Smooth muscle cell (in vitro differentiated cells): ENCODE data around the gene DCLK1. TPM values are rescaled to one million over a fixed set of nuclear protein-coding genes. Genes with fewer than 3 reads are reported as not detected.

ENCODE experiments used
- DNase-seq: peaks from one replicate; lab custom pipeline; 2025; ENCODE audit not compliant: unreplicated experiment; lab: John Stamatoyannopoulos, UW
- H2AFZ ChIP-seq: fragments of 200-600 bp; sonication (generic); 2 replicates; pipeline ENCODE4 v1.6.0; 2016; ENCODE audit warnings: antibody characterized with exemption, low read depth, mild to moderate bottlenecking
- H3F3A ChIP-seq: fragments of 200-600 bp; sonication (generic); 2 replicates; pipeline ENCODE4 v1.6.0; 2017; ENCODE audit warnings: antibody characterized with exemption, low read depth
- H3K27ac ChIP-seq: fragments of 200-600 bp; sonication (generic); 2 replicates; pipeline ENCODE4 v1.5.1; 2016; ENCODE audit warnings: low read depth, mild to moderate bottlenecking
- H3K27me3 ChIP-seq: fragments of 200-600 bp; sonication (generic); 2 replicates; pipeline ENCODE4 v1.6.1; 2016; ENCODE audit warnings: low read depth, mild to moderate bottlenecking
- H3K36me3 ChIP-seq: fragments of 200-600 bp; sonication (generic); 2 replicates; pipeline ENCODE4 v1.5.1; 2016; ENCODE audit warnings: low read depth
- H3K4me1 ChIP-seq: fragments of 200-600 bp; sonication (generic); 2 replicates; pipeline ENCODE4 v1.5.1; 2016; ENCODE audit warnings: low read depth
- H3K4me2 ChIP-seq: fragments of 200-600 bp; sonication (generic); 2 replicates; pipeline ENCODE4 v1.6.0; 2016; ENCODE audit warnings: mild to moderate bottlenecking
- H3K4me3 ChIP-seq: fragments of 200-600 bp; sonication (generic); 2 replicates; pipeline ENCODE4 v1.5.1; 2016; ENCODE audit warnings: mild to moderate bottlenecking
- H3K79me2 ChIP-seq: fragments of 200-600 bp; sonication (generic); 2 replicates; pipeline ENCODE4 v1.6.0; 2016; ENCODE audit warnings: low read depth, mild to moderate bottlenecking
- H3K9ac ChIP-seq: fragments of 200-600 bp; sonication (generic); 2 replicates; pipeline ENCODE4 v1.6.0; 2016; ENCODE audit warnings: low read depth
- H3K9me3 ChIP-seq: fragments of 200-600 bp; sonication (generic); replicated peaks from 2 replicates; pipeline ENCODE4 v1.5.1; 2016; ENCODE audit warnings: low read depth
- H4K20me1 ChIP-seq: fragments of 200-600 bp; sonication (generic); 2 replicates; pipeline ENCODE4 v1.6.0; 2016; ENCODE audit warnings: low read depth
- CTCF ChIP-seq: fragments of 200-600 bp; sonication (generic); IDR thresholded peaks from 2 replicates; pipeline ENCODE4 v1.5.1; 2017; ENCODE audit warnings: borderline replicate concordance, mild to moderate bottlenecking, antibody characterized with exemption; ENCODE audit not compliant: insufficient read depth, poor library complexity, severe bottlenecking
- WGBS: methylation state at CpG from one replicate; pipeline ENCODE4 v1.1.7; 2016; ENCODE audit warnings: low lambda C conversion rate; 5-methylcytosine and 5-hydroxymethylcytosine counted together
- polyA plus RNA-seq: library from polyadenylated mRNA; unstranded; fragments of >200 nt; fragmentation: Nextera tagmentation; extraction: Ambion mirVana; gene quantifications from 2 replicates; pipeline ENCODE4 v1.2.1, GENCODE V29; 2016
- total RNA-seq: library from RNA; depleted of rRNA; stranded (reverse); fragments of >200 nt; gene quantifications from 2 replicates; pipeline ENCODE4 v1.2.3, GENCODE V29; 2014

The DCLK1 gene
- total and polyA plus RNA-seq, 2 experiments from 2014 or later, result 0.72 TPM; not detected in 1

GRCh38 chr13:36033035-36033434 lies 98.1 kb downstream of the DCLK1 start:
- H3F3A ChIP-seq, result peaks cover 3% of the 10 kb centered on the region
- no peak overlapping the region for H3K4me2 ChIP-seq
- TF ChIP-seq CTCF, result no peak
- no peaks in the 10 kb centered on the region for H3K27me3 ChIP-seq
- no peak overlapping the region for H3K9ac ChIP-seq
- H3K4me1 ChIP-seq, result peaks cover 18% of the 10 kb centered on the region
- no peaks in the 10 kb centered on the region for H3K36me3 ChIP-seq
- H3K4me3 ChIP-seq, result no peak overlapping the region
- WGBS, result 84% methylated on average over 4 of the region's 4 CpGs
- H4K20me1 ChIP-seq, result no peaks in the 10 kb centered on the region
- H3K79me2 ChIP-seq, result no peaks in the 10 kb centered on the region
- no peak for DNase-seq
- H3K9me3 ChIP-seq, result no peaks in the 10 kb centered on the region
- H2AFZ ChIP-seq, result no peak overlapping the region
- H3K27ac ChIP-seq, result no peak overlapping the region

GRCh38 chr13:36031490-36031889 lies 99.7 kb downstream of the DCLK1 start:
- no peak for DNase-seq

GRCh38 chr13:36030670-36031331 lies 100.4 kb downstream of the DCLK1 start:
- Histone ChIP-seq H3K79me2 (no peaks in the 10 kb centered on the region), H3K9me3 (no peaks in the 10 kb centered on the region), H2AFZ (no peak overlapping the region), H3K9ac (peak overlapping the region; percentile 70), H3K4me2 (peak overlapping the region; percentile 14), H3K36me3 (no peaks in the 10 kb centered on the region), H3K4me1 (peaks cover 18% of the 10 kb centered on the region), H4K20me1 (no peaks in the 10 kb centered on the region), H3F3A (peaks cover 3% of the 10 kb centered on the region), H3K27me3 (no peaks in the 10 kb centered on the region), H3K4me3 (no peak overlapping the region), H3K27ac (peak overlapping the region; percentile 93)
- no peak for DNase-seq
- 30% methylated on average over 8 of the region's 8 CpGs for WGBS
- TF ChIP-seq CTCF, result no peak

More at GRCh38 chr13:36031490-36031889, 99.7 kb downstream of the DCLK1 start:
- WGBS, result 65% methylated on average over 8 of the region's 8 CpGs
- H3K9me3 ChIP-seq, result no peaks in the 10 kb centered on the region
- H3K9ac ChIP-seq, result peak overlapping the region; percentile 61
- peak overlapping the region; percentile 14 for H3K4me2 ChIP-seq
- H3K4me3 ChIP-seq, result no peak overlapping the region
- no peak overlapping the region for H2AFZ ChIP-seq
- no peak for TF ChIP-seq CTCF
- no peaks in the 10 kb centered on the region for H3K79me2 ChIP-seq
- peak overlapping the region; percentile 93 for H3K27ac ChIP-seq
- H3F3A ChIP-seq, result peaks cover 3% of the 10 kb centered on the region
- H3K27me3 ChIP-seq, result no peaks in the 10 kb centered on the region
- peaks cover 18% of the 10 kb centered on the region for H3K4me1 ChIP-seq
- H4K20me1 ChIP-seq, result no peaks in the 10 kb centered on the region
- H3K36me3 ChIP-seq, result no peaks in the 10 kb centered on the region

GRCh38 chr13:36029166-36029565 lies 102.0 kb downstream of the DCLK1 start:
- no peak overlapping the region for H2AFZ ChIP-seq
- H4K20me1 ChIP-seq, result no peaks in the 10 kb centered on the region
- TF ChIP-seq CTCF, result no peak
- peak overlapping the region; percentile 50 for H3K4me2 ChIP-seq
- DNase-seq, result no peak
- peak overlapping the region; percentile 70 for H3K9ac ChIP-seq
- H3K27ac ChIP-seq, result peak overlapping the region; percentile 93
- H3K27me3 ChIP-seq, result no peaks in the 10 kb centered on the region
- H3F3A ChIP-seq, result peaks cover 3% of the 10 kb centered on the region
- H3K9me3 ChIP-seq, result no peaks in the 10 kb centered on the region
- no peak overlapping the region for H3K4me3 ChIP-seq
- peaks cover 18% of the 10 kb centered on the region for H3K4me1 ChIP-seq
- no peaks in the 10 kb centered on the region for H3K36me3 ChIP-seq
- no peaks in the 10 kb centered on the region for H3K79me2 ChIP-seq
- WGBS, result 31% methylated on average over 6 of the region's 6 CpGs
